GM20000 (cell line): ENCODE results near the gene SPNS2.

Source experiments
- DNase-seq: peaks from one replicate; pipeline ENCODE4 v3.0.0; 2012; ENCODE audit warnings: low spot score
- CTCF ChIP-seq: IDR thresholded peaks from 2 replicates; pipeline ENCODE4 v1.5.1; 2012; ENCODE audit warnings: mild to moderate bottlenecking, control low read depth; ENCODE audit errors: extremely low read depth, missing control alignments

SPNS2 gene

GRCh38 chr17:4467287-4467686 is 31.4 kb upstream of the SPNS2 start:
- no peak for TF ChIP-seq CTCF
- no peak for DNase-seq

- no peak for TF ChIP-seq CTCF
- DNase-seq = no peak
Observed at GRCh38 chr17:4469552-4469951, 29.1 kb upstream of the SPNS2 start.

DNA sequence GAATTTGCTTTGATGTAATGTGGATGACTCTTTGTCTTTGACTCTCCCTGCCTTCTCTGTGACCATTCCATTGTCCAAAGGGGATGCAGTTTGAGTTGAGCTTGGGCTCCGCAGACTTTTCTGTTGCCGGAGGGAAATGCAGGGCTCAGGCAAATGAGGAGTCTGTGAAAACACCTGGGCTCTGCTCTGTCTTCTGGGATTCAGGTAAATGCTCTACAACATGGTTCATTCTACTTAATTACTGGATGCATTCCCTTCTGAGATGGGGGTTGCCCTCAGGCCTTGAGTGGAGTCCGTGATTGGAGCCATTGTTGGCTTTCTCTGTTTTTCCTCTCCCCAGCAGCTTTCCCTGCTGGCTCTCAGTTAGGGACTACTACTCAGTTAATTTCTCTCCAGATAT is 26.4 kb upstream of the SPNS2 start:
- DNase-seq = no peak
- TF ChIP-seq CTCF = no peak

DNA sequence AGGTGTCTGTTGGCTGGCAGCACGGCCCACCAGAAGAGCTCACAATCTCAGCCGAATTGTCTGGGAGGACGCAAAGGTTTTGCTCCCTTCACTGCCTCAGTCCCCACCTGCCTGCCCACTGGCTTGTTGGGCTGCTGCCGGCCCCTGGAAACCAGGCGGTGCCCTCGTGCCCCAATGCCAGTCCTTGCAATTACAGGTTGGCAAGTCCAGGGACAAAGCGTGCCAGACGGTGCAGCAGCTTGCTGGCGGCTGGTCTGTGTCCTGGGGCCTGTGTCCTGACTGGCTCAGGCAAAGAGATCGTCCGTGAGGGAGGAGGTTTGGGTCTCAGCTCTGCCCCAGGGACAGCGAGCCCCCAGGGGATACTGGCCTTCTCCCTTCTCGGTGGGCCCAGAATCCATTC is 24.6 kb upstream of the SPNS2 start:
- DNase-seq = no peak
- no peak for TF ChIP-seq CTCF

GRCh38 chr17:4475001-4475400 is 23.7 kb upstream of the SPNS2 start:
- no peak for TF ChIP-seq CTCF
- no peak for DNase-seq

- no peak for TF ChIP-seq CTCF
- DNase-seq = no peak
Observed at GRCh38 chr17:4475463-4475862, 23.2 kb upstream of the SPNS2 start.

DNA sequence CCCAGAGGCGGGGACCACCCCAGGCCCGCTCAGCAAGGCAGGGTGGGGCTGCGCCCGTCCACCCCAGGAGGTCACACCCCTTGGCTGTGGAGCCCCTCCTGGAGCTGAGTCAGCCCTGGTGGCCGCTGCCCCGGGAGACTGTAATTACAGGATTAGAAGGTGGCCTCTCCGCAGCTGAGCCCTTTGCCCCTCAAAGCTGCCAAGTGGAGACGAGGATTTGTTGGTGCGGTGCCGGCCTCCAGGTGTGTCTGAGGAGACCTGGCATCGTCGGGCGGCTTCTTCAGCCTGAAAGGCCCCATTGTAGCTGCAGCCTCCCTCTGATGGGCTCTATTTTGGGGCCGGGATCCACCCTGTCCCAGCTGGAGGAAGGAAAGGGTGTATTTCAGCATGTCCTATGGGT is 22.7 kb upstream of the SPNS2 start:
- DNase-seq = no peak
- TF ChIP-seq CTCF = no peak
